GM21717 (cell line): ENCODE measurements around the gene DAZAP2.
"Not testable (repeated sequence)": the region's sequence is repeated elsewhere in the genome, so short reads cannot be mapped to it uniquely, and the experiment has no call there.

Experiments
- ATAC-seq: cut with Tn5 transposase; IDR thresholded peaks from one replicate; pipeline ENCODE4 v1.9.1; 2021; ENCODE audit warnings: mild to moderate bottlenecking, moderate library complexity; ENCODE audit not compliant: unreplicated experiment

Gene DAZAP2

DNA sequence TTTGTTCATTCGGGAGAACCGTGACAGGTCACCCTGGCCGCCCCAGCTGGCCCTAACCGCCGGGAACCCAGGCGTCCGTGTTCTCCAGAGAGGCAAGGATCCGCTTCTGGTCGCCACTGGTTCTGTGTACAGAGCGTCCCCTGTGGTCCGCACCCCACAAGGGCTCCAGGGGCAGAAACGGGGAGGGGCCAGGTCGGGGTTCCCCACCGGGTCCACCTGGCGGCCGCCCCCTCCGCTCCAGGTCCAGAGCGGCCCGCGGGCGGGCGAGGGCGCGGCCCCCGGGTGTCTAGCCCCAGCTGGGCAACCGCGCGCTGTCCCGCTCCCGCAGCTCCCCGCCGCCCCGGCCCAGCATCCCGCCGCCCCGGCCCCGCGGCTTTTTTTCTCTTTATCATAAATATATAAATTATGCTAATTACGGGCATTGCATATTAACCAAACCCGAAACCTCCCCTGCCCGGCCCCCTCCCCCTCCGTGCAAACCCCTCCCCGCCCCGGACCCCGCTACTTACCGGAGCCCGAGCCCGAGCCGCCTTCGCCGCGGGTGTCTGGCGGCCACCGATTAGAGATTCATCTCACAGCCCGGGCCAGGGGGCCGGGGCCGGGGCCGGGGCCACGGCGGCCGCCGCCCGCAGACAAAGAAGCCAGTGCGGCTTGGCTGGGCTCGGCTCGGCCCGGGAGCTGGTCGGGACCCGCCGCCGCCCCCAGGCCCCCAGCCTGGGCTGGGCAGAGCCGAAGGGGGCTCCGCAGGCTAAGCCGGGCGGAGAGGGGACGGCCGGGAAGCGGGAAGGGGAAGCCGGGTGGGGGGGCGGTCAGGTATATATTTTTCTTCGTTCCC lies 21.3 kb upstream of the DAZAP2 start:
- no peak for ATAC-seq

DNA sequence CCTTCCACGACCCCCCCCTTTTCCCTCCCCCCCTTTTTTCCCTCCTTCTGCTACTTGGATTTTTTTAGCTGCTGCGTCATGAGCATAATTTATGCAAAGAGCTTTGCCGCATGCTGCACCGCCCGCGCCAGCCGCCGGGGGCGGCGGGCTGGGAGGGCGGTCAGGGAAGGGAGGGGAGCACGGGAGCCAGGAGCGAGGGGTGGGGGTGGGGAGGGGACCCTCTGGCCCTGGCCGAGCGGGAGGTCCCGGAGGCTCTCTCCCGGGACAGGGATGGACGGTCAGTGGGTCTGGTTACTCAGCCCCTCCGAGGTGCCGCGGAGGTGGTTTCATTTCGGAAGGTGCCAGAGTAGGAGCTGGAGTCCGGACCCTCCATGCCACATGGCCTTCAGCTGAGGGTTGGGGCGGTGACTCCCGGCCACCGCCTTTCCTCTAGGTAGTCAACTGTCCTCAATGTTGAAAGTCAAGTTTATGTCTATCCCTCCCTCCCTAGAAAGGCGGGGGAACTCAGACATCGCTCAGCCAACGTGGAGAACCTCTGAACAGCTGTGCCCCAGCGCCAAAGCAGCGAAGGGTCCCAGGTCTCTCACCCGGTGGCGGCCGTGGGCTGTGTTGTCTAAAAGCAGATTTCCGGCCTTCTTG lies 20.5 kb upstream of the DAZAP2 start, which contains the start of gene POU6F1:
TSS of gene POU6F1 (minus strand) at position 95 of the 639 bp plus-strand sequence. CDS start 11,226 bp downstream, outside the sequence.
- ATAC-seq, result no peak

DNA sequence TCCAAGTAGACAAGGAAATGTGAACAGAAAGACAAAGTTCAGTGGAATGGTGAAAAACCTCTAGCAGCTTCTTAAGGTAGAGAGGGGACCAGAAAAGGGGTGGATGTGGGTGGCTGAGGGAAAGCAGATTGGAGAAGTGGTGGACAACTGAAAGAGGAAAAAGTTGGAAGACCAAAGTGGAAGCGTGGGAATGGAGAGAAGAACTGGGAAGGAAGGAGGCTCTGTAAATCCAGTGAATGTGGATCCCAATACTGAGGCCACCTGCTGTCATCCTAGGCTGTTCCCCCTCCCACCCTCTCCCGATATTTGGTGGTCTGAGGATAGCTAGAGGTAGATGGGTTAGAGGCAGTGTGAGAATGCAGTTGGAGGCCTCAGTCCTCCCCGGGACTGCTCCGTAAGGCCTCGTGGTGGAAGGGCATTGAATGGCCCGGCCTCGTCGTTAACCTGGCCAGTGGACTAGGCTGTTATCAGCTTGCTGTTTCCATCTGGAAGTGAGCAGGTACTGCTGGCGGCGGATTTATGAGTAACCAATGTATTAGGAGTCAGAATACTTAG lies 19.9 kb upstream of the DAZAP2 start:
- no peak for ATAC-seq

DNA sequence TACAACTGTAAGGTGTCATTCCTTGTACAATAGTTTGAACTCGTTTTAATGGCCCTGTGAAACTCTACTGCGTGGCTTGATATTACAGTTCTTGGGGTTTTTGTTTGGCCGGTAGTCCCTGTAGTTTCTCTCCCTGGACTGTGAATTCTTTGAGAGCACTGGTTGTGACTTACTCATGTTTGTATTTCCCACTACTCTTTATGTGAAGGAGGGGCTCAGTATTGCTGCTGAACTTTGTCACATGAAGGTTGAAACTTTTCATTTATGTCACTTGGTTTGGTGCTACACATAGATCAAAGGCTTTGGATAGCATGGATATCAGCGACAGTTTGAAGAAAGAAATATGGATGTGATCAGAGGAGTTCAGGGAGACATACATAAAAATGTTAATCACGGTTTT lies 19.3 kb upstream of the DAZAP2 start:
- ATAC-seq, result no peak

DNA sequence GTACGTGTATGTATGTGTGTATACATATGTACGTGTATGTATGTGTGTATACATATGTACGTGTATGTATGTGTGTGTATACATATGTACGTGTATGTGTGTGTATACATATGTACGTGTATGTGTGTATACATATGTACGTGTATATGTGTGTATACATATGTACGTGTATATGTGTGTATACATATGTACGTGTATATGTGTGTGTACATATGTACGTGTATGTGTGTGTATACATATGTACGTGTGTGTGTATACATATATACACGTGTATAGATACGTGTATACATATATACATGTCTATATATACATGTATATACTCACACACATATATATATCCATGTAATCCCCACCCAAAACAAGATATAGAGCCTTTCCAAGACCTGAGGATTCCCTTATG lies 18.8 kb upstream of the DAZAP2 start:
- not testable (repeated sequence) for ATAC-seq

DNA sequence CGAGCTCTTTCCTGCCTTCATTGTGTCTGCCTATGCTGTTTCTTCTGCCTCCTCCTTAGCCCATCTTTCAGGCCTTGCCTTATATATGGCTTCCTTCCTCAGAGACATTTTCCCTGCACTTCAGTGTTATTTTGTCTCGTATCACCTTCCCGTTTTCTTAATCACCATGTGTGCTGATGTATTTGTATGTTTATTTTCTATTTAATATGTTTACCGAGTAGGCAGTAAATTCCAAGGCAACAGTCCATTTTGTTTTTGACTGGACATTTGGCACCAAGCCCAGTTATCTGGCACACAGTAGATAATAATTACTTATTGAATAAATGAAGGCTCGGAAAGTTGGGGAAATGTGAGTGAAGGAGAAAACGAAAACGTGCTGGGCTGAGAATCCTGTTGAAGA lies 16.2 kb upstream of the DAZAP2 start:
- ATAC-seq, result no peak

DNA sequence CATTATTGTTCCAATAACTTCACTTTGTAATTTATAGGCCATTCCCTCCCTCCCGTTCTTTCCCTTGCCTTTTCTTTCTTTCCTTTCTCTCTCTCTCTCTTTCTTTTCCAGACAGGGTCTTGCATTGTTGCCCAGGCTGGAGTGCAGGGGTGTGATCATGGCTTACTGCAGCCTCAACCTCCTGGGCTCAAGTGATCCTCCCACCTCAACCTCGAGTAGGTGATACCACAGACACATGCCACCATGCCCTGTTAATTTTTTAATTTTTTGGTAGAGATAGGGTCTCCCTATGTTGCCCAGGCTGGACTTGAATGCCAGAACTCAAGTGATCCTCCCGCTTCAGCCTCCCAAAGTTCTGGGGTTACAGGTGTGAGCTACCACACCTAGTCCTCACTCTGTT lies 14.0 kb upstream of the DAZAP2 start:
- ATAC-seq, result no peak

DNA sequence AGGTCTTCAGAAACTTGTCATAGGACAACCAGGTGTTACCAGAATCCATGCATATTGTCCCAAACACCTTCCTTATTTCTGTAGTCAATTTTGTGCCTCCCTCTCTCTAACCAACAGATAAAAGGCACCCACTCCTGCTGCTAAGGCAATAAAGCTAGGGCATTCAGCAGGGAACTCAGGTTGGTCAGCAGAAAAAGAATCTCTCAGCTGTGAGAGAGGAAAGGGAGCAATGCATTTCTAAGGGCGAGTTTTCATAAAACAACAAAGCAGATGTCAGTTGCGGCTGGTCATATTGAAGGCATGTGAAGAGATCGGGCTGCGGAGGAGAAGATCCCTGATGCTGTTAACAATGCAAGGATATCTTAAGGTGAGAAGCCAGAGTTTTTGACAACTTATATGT lies 13.4 kb upstream of the DAZAP2 start:
- ATAC-seq, result no peak

DNA sequence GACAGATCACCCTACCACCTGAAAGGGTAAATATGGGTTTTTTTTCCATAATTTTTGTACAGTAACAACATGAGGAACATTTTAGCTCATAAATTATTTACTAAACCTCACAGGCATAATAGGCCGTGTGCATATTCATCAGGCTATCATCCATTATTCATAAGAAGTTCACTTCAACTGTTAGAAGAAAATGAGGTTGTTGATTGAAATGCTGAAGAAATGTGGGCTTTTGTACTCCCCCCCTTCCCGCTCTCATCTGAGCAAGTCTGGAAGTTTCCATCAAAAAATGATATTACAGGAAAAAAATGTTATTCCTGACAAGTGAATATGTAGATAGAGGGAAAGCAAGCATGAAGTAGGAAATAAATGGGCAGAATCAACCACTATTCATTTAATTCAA lies 12.9 kb upstream of the DAZAP2 start:
- ATAC-seq, result no peak

DNA sequence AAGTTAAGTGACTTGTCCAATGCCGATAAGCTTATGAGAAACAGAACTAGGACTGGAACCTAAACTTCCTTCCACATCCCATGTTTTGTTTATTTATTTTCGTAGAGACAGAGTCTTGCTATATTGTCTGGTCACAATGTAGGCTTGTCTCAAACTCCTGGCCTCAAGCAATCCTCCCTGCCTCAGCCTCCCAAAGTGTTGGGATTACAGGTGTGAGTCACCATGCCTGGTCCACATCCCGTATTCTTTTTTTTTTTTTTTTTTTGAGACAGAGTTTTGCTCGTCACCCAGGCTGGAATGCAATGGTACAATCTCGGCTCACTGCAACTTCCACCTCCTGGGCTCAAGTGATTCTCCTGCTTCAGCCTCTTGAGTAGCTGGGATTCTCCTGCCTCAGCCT lies 11.5 kb upstream of the DAZAP2 start:
- not testable (repeated sequence) for ATAC-seq

DNA sequence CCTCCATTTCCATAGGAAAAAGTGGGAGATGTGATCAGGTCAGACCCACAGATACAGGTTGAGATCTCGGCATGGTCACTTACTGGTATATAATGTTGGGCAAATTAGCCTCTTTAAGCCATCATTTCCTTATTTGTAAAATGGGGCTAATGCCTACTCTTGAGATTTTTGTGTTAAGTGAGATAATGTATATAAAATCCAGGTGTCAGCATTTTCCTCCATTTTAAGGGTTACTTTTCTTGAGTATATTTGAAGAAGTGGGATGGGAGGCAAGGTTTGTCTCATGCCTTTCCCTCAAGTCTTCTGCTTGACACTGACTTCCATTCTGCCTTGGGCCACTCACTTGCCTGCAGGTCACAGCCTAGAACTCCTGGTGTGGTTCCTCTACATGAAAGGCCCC lies 10.7 kb upstream of the DAZAP2 start:
- no peak for ATAC-seq

DNA sequence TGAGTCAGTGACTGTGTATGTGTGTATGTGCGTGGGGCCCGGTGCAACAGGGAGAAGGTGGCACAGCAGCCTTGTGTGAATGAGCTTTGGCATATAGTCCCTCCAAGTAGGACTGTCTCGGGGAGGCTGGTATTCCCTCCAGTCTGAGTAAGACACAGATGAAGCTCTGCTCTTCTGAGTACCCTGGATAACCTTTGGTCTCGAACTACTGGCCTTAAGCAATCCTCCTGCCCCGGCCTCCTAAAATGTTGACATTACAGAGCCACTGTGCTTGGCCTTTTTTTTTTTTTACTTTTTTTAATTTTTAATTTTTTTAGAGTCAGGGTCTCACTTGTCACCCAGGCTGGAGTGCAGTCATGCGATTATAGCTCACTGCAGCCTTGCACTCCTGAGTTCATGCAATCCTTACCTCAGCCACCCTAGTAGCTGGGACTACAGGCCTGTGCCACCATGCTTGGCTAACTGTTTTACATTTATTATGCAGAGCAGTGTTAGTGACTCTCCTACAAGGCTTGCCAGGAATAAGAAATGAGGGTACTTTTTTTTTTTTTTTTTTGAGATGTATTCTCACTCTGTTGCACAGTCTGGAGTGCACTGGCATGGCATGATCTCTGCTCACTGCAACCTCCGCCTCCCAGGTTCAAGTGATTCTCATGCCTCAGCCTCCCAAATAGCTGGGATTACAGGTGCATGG lies 9.4 kb upstream of the DAZAP2 start:
- no peak for ATAC-seq

DNA sequence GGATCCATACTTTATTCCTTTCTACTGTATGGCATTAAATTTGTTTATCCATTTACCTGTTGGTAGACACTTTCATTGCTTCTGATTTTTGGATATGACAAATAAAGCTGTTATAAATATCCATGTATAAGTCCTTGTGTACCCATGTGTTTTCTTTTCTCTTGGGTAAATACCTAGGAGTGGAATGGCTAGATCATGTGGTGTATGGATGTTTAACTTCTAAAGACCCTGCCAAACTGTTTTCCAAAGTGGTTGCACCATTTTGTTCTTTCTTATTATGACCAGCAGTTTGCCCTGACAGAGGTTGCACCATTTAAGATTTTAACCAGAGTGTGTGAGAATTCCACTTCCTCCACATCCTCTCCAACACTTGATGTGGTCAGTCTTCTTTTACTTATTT lies 6.0 kb upstream of the DAZAP2 start:
- no peak for ATAC-seq

DNA sequence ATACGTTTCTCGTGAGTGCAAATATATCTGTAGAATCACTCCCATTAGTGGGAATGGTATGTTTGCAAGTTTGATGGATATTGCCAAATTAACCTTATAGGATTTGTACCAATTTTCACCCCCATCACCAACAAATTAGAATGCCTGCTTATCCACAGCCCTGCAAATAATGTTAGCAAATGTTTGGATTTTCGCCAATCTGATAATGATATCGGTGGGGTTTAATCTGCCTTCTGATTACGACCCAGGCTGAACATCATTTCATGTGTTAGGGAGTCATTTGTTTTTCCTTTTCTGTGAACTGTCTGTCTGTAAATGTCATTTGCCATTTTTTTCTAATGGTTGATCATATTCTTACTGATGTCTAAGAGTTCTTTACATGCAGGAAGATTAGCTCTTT lies 4.1 kb upstream of the DAZAP2 start:
- no peak for ATAC-seq

DNA sequence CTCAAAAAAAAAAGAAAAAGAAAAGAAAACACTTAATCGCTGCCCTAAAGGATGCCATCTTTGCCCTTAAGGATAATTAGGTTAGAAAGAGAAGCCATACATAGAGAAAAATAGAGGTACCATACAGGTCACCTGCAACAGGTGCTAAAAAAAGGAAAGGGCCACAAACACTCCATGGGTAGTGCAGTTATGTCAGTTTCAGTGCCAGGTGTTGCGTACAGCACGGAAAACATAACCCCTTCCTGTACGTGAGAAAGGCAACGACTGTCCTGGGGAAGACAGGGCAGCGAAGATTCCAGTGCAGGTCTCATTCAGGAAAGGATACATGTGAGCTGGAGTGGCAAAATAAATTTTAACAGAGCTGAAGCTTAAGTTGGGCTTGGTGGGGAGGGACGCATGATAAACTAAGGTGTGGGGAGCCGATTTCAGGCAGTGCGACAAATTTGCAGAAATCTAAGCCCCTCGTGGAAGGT lies 553 bp upstream of the DAZAP2 start:
- ATAC-seq, result no peak

DNA sequence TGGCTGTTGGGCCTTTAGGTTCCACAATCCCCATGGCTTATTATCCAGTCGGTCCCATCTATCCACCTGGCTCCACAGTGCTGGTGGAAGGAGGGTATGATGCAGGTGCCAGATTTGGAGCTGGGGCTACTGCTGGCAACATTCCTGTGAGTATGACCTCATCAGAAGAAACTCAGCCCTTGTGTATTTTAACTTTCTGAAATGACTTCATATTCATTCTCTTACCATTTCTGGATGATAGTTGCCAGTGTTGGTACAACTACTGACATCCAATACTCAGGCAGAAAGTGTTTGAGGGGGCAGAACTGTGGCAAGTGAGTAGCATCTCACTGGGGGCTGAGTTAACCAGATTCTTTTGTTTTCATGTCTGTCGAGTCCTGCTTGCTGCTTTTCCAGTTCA lies 2.3 kb downstream of the DAZAP2 start:
- no peak for ATAC-seq

DNA sequence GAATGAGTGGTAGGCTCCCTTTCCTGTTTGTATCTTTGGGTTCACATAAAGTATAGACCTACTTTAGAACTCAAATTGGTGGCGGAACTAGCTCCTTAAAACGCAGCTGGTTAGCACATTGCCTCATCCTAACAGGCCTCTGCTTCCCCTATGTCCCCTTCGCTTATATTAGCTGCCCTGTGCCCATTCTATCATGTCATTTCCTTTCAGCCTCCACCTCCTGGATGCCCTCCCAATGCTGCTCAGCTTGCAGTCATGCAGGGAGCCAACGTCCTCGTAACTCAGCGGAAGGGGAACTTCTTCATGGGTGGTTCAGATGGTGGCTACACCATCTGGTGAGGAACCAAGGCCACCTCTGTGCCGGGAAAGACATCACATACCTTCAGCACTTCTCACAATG lies 3.5 kb downstream of the DAZAP2 start:
- no peak for ATAC-seq

DNA sequence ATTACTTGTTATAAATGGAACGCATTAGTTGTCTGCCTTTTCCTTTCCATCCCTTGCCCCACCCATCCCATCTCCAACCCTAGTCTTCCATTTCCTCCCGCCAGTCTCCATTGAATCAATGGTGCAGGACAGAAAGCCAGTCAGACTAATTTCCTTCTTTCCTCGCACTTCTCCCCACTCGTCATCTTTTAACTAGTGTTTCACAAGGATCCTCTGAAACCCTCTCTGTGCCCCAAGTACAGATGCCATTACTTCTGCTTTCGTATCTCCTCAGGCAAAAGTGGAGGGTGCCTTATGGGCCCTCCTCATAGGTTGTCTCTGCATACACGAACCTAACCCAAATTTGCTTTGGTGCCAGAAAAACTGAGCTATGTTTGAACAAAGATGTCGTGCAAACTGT lies 4.2 kb downstream of the DAZAP2 start:
- ATAC-seq, result no peak

DNA sequence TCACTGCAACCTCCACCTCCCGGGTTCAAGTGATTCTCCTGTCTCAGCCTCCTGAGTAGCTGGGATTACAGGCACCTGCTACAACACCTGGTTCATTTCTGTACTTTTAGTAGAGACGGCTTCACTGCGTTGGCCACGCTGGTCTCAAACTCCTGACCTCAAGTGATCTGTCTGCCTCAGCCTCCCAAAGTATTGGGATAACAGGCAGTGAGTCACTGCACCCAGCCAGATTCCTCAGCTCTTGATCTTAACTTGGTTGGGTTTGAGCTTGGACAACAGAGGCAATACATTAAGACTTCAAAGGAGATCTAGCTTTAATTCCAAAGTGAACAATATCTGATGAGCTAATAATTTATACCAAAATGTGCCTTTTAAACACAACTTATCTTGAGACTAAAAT lies 5.6 kb downstream of the DAZAP2 start:
- no peak for ATAC-seq

DNA sequence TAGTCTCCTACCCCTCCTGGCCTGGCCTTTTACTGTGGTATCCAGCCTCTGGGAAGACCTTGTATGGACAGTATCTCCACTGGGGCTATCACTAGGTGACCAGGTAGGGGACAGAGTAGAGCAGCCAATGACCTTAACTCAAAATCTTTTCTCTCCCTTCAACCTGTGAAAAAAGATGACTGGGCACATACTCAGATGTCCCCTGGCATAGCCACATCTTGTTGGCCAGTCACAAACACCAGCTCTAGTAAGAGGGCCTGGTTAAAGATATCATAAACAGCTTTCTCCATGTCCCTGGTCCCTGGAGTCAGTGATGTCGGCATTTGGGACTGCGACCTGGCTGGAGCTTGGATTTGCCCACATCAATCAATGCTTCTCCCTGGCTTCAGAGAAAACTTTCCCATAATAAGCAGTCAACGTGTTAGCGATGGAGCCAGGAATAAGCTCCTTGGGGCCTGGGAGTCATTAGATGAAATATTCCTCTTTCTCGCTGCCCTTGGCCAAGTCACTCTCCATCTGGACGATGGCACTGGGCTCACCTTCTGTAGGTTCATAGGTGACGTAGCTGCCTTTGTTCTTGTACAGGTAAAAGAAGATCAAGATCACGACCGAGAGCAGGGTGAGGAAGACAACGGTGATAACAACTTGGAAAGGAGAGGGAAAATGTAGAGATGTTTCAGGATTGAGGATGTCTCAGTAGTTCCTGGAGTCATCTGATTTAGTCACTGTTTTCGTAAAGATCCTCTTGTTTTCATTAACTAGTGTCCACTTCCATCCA lies 7.0 kb downstream of the DAZAP2 start:
- no peak for ATAC-seq
